Immature natural killer cell (primary cell): ENCODE results near the gene PADI2. TPM values are rescaled to one million over a fixed set of nuclear protein-coding genes. Genes with fewer than 3 reads are reported as not detected.
"Not testable (repeated sequence)": the region's sequence is repeated elsewhere in the genome, so short reads cannot be mapped to it uniquely, and the experiment has no call there.

Source experiments
- DNase-seq, 3 donors: peaks; one replicate each; pipeline ENCODE4 v3.0.0; 2022; ENCODE audit warnings: mixed read lengths in 1 of 3
- H3K27ac Mint-ChIP-seq, 6 donors: one replicate each; pipeline ENCODE4 v1.8.0; 2020; ENCODE audit warnings: mixed read lengths in 6 of 6, mild to moderate bottlenecking in 5 of 6, inconsistent platforms in 4 of 6, moderate library complexity in 3 of 6
- H3K27me3 Mint-ChIP-seq, 3 donors: one replicate each; pipeline ENCODE4 v1.8.0; 2020 to 2021; ENCODE audit warnings: low read depth in 3 of 3, mild to moderate bottlenecking in 3 of 3, mixed read lengths in 3 of 3, moderate library complexity in 3 of 3, inconsistent platforms in 1 of 3
- H3K36me3 Mint-ChIP-seq, 3 donors: one replicate each; pipeline ENCODE4 v1.8.0; 2020; ENCODE audit warnings: mixed read lengths in 3 of 3, inconsistent platforms in 2 of 3, mild to moderate bottlenecking in 2 of 3
- H3K4me1 Mint-ChIP-seq, 2 donors: one replicate each; pipeline ENCODE4 v1.8.0; 2020; ENCODE audit warnings: inconsistent platforms in 2 of 2, mild to moderate bottlenecking in 2 of 2, mixed read lengths in 2 of 2, moderate library complexity in 1 of 2
- H3K4me3 Mint-ChIP-seq, 5 donors: one replicate each; pipeline ENCODE4 v1.8.0; 2020; ENCODE audit warnings: mild to moderate bottlenecking in 5 of 5, mixed read lengths in 5 of 5, inconsistent platforms in 3 of 5, moderate library complexity in 3 of 5
- H3K9me3 Mint-ChIP-seq, 6 donors: one replicate each; pipeline ENCODE4 v1.8.0; 2020; ENCODE audit warnings: mild to moderate bottlenecking in 6 of 6, mixed read lengths in 6 of 6, inconsistent platforms in 4 of 6, moderate library complexity in 3 of 6
- polyA plus RNA-seq, 3 donors: library from polyadenylated mRNA; unstranded; fragments of 300-500 nt; fragmentation: Illumina TruSeq; gene quantifications; one replicate each; pipeline ENCODE4 v1.2.3, GENCODE V29; 2021

Gene PADI2
- polyA plus RNA-seq, 3 donors from 2014 or later: 0.15 to 1.6 (median 0.20) TPM

DNA sequence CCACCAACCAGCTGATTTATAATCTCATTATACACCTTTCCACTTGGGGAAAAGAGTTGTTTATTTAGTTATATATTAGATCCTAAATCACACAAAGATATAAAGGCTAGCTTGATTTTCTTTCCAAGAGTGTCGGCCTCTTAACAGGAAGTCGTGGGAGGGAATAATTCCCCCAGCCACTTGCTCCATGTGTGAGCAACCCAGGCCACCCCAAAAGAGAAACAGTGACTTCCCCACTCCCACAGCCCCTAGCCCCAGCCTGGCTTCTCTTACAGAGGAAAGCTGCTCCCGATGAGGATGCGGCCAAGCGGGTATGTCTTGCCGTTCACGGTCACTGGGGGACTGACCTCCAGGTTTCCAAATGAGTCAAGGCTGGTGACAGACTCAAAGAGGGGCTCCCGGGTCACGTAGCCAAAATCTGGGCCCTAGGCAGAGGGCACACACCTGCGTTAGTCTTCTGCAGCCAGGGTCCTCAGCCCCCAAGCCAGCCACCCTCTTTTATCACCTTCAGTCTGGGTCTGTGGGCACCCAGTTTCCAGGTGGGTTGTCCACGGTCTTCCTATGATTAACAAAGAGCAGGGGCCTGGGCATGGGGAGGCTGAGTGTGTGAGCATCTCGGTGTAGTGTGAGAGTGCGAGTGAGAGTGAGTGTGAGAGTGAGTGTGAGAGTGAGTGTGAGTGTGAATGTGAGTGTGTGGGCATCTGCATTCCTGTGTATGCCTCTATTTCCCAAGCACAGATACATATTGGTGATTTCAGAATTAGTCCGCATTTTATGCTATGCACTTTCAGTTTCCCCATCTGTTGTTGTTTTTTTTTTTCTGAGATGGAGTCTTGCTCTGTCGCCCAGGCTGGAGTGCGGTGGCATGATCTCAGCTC is 40.0 kb downstream of the PADI2 start:
- no peaks in the 10 kb centered on the region for H3K36me3 Mint-ChIP-seq

DNA sequence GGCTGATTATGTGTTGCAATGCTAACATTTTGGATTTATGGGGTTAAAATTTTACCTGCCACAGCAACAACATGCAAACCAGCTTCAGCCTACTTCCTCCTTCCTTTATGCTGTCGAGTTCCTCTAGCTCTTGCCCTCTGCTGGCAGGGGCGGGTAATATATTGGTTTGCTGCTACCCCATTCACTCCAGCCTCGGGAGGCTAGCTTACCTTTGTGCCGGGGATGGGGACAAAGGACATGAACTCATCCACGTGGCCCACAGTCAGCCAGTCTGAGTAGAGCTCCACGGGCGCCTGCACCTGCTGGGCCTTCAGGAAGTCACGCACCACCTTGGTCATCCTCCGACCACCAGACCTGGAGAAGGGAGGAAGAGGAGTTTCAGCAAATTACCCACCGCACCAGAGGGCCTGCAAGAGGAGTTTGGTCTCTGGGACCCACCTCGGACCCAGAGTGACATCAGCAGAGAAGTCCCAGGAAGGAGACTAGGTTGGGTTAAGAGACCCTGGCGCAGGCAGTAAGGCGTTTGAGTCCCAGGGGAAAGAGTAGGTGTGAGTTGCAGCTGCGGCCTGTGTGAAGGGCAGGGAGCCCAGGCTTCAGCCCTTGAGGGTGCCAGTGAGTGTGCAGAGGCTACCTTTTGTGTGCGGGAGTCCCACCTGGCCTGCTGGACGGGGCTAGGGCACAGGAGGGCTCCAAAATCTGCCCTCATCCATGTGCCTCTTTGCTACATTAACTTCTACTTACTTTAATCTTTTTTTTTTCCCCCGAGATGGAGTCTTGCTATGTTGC is 43.6 kb downstream of the PADI2 start:
- no peak overlapping the region for H3K27ac Mint-ChIP-seq
- peaks cover 1 to 10% (median 3%) of the 10 kb centered on the region in 3 donors for H3K27me3 Mint-ChIP-seq
- no peak for DNase-seq
- no peak overlapping the region for H3K4me3 Mint-ChIP-seq
- H3K4me1 Mint-ChIP-seq: no peaks in the 10 kb centered on the region
- no peaks in the 10 kb centered on the region for H3K36me3 Mint-ChIP-seq
- no peaks in the 10 kb centered on the region for H3K9me3 Mint-ChIP-seq

More for the DNA sequence above, 40.0 kb downstream of the PADI2 start:
- Mint-ChIP-seq H3K27me3 (peaks cover 1 to 5% (median 1%) of the 10 kb centered on the region in 3 donors), H3K4me3 (no peak overlapping the region), H3K4me1 (no peaks in the 10 kb centered on the region), H3K9me3 (no peaks in the 10 kb centered on the region), H3K27ac (no peak overlapping the region)
- no peak for DNase-seq

DNA sequence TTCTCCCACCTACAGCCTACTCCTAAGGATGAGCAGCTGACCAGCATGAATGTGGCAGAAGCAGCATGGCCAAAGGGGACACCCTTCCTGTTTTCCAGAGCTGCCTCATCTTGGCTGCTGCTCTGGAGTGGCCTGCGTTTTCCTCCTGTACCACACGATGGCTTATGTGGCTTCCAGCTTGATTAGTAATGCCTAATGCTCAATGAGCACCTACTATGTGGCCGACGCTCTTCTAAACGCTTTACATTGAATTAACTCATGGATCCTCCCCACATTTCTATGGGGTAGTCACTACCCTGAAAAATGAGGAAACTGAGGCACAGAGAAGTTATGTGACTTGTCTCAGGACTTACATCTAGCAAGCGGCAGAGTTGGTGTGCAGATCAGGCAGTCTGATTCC is 47.5 kb downstream of the PADI2 start:
- DNase-seq: no peak
- H3K4me3 Mint-ChIP-seq: no peak overlapping the region
- peaks cover 1 to 12% (median 2%) of the 10 kb centered on the region in 3 donors for H3K27me3 Mint-ChIP-seq
- no peaks in the 10 kb centered on the region for H3K4me1 Mint-ChIP-seq
- no peak overlapping the region for H3K27ac Mint-ChIP-seq
- no peaks in the 10 kb centered on the region for H3K9me3 Mint-ChIP-seq
- no peaks in the 10 kb centered on the region for H3K36me3 Mint-ChIP-seq

DNA sequence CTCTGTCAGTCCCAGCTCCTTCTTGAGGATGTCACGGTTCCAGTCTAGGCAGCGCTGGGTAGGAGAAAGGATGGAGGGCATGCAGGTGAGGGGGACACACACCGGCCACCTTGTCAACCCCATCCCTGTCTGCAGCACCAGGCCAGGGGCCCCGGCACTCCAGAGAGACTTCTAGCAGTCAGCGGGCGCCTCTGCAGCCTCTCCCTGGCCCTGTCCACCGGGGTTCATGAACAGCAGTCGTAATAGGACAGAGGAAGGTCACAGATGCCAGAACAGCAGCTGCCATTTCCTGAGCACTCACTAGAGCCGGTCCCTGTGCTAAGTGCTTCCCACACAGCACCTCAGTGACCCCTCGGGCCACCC is 49.1 kb downstream of the PADI2 start:
- H3K27me3 Mint-ChIP-seq: peaks cover 0 to 10% (median 2%) of the 10 kb centered on the region in 3 donors
- no peaks in the 10 kb centered on the region for H3K9me3 Mint-ChIP-seq
- no peak overlapping the region for H3K4me3 Mint-ChIP-seq
- H3K27ac Mint-ChIP-seq: no peak overlapping the region
- H3K4me1 Mint-ChIP-seq: no peaks in the 10 kb centered on the region
- DNase-seq: no peak
- H3K36me3 Mint-ChIP-seq: no peaks in the 10 kb centered on the region

DNA sequence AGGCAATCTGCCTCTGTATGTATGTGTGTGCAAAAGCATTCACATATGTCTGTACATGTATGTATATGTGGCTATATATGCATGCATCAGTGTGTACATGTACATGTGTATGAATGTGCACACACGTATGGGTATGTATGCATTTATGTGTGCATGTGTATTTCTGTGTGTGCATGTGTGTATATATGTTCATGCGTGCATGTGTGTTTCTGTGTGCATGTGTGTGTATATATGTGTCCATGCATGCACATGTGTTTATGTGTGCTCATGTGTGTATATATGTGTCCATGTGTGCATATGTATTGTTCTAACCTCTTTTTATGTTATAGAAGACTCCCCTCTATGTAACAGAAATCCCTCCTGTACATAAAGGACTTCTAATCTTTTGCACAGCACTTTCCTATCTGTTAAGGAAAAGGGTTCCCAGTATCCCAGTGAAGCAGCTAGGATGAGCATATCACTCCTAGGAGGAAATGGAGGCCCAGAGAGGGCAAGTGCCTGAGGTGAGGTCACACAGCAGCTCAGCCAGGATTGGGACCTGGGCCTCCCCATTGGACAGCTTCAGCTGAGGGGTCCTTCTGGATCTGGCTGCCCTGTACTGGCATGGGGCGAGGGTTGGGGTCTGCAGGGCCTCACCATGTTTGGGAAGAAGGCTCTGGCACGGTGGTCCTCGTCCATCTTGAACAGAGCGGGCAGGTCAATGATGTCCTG is 49.6 kb downstream of the PADI2 start:
- Mint-ChIP-seq H3K36me3 (no peaks in the 10 kb centered on the region), H3K9me3 (no peaks in the 10 kb centered on the region), H3K4me1 (no peaks in the 10 kb centered on the region), H3K4me3 (no peak overlapping the region), H3K27me3 (peaks cover 2 to 13% (median 3%) of the 10 kb centered on the region in 3 donors), H3K27ac (no peak overlapping the region)
- DNase-seq: no peak

DNA sequence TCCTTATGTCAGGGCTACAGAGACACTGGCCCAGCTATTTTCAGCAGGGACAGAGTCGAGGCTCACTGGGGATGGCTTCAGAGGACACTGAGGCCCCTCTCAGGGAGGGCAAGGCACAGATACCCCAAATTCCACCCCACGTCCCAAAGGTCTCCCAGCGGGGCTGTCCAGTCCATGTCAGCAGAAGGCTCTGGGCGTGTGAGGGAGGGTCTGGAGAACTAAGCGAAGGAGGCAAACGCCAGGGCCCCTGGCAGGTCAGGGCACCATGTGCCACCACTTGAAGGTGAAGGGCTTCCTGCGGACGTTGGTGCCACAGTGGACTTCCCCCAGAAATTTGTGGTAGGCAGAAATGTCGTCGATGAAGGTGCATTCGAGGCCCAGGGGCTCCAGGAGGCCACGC is 50.5 kb downstream of the PADI2 start:
- no peak overlapping the region for H3K4me3 Mint-ChIP-seq
- H3K4me1 Mint-ChIP-seq: no peaks in the 10 kb centered on the region
- no peaks in the 10 kb centered on the region for H3K9me3 Mint-ChIP-seq
- no peaks in the 10 kb centered on the region for H3K36me3 Mint-ChIP-seq
- H3K27me3 Mint-ChIP-seq: peaks cover 2 to 12% (median 3%) of the 10 kb centered on the region in 3 donors
- H3K27ac Mint-ChIP-seq: no peak overlapping the region
- DNase-seq: no peak

DNA sequence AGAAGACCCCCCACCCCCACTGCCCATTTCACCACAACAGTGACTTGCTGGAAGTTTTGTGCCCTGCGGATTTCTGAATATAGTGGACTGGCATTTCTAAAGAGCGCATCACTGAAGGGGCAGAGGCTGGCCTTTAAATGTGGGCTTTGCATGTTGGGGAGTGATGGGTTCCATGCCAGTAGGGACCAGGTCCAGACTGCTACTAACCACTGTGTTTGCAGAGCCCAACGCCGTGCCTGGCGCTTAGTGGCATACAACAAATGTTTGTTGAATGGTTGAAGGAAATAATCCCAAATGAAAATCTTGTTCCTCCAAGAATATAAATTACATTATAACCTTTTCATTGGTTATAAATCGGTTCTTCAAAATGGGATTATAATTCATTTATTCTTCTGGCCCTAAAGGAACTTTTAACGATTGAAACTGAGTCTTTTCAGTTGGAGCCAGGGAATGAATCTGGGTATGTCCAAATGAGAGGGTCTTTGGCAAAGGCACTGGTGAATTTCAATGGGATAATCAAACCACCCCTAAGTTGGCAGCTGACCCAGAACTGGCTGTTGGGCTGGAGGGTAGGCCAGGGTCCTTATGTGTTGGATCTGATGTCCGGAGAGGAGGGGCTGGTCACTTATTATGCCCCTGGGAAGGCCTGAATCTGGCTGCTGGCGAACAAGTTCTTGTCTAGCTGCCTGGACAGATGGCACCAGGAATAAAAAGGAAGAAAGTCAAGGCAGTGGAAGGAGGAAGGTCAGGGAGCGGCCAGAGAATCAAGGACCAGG is 51.6 kb downstream of the PADI2 start:
- H3K4me1 Mint-ChIP-seq: no peaks in the 10 kb centered on the region
- no peaks in the 10 kb centered on the region for H3K36me3 Mint-ChIP-seq
- no peaks in the 10 kb centered on the region for H3K9me3 Mint-ChIP-seq
- DNase-seq: no peak
- H3K27me3 Mint-ChIP-seq: peaks cover 2 to 11% (median 3%) of the 10 kb centered on the region in 3 donors
- H3K27ac Mint-ChIP-seq: no peak overlapping the region
- H3K4me3 Mint-ChIP-seq: no peak overlapping the region

DNA sequence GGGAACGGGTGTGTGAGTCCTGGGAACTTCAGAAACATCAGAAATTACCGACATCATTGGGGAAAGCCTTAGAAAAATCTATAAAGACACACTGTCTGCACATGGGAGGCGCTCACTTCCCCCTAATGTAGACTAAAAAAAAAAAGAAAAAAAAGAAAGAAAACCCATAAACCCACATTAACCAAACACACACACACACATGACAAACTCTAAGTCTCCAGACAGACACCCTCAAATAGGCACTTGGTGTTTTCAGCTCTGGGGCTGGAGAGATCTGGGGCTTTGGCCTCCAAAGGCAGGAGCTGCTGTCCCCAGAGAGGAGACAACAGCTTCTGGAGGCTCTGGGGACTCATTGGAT is 52.2 kb downstream of the PADI2 start:
- Mint-ChIP-seq H3K4me1 (no peaks in the 10 kb centered on the region), H3K27ac (no peak overlapping the region), H3K27me3 (peaks cover 3 to 5% (median 4%) of the 10 kb centered on the region in 3 donors)

DNA sequence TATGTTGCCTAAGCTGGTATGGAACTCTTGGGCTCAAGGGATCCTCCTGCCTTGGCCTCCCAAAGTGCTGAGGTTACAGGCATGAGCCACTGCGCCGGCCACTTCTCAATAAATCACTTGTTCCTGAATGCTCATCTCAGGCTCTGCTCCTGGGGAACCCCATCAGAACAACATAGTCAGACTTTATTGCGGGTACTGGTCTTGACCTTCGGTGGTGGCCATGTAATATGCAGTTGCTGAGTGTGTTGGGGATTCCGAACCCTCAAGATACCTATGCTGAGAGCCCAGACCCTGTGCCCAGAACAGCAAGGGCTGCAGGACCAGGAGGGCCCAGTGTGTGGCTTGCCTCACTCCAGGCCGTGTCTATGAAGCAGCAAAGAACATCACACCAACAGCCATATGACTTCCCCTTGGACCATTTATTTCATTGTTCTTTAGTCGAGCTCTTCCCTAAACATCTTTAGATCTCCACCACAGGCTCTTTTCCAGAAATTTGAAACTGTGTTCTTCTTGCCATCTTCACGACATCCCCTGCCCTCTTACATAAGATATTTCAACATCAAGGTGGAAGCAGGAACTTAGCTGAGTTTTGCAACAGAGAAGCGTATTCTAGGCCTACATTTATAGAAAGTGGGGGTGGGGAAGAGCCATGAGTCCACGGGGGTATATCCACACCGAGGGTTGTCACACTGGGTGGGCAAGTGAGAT is 52.7 kb downstream of the PADI2 start:
- Mint-ChIP-seq H3K27me3 (peaks cover 2 to 10% (median 3%) of the 10 kb centered on the region in 3 donors), H3K4me3 (no peak overlapping the region), H3K4me1 (no peaks in the 10 kb centered on the region), H3K9me3 (no peaks in the 10 kb centered on the region), H3K27ac (no peak overlapping the region), H3K36me3 (no peaks in the 10 kb centered on the region)
- no peak for DNase-seq

More for the DNA sequence above, 52.2 kb downstream of the PADI2 start:
- no peaks in the 10 kb centered on the region for H3K36me3 Mint-ChIP-seq
- no peaks in the 10 kb centered on the region for H3K9me3 Mint-ChIP-seq
- H3K4me3 Mint-ChIP-seq: no peak overlapping the region
- DNase-seq: no peak

DNA sequence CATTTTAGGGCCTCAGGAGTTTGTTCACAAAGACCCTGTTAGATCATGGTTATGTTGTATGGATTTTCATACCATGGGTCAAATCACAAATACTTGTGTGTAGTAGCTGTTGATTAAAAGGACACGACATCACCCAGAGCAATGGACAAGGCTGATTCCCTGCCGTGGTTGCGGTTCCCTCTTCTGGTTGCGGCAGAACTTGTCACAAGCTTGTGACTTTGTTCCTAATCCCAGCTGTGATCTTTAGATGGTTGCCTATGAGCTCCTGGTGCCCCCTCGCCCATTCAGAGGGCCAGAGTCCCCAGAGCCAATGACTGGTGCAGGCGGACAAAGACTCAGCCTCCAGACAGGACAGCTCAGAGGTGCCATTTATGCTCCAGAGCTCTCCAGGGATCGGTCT is 53.6 kb downstream of the PADI2 start:
- no peak for DNase-seq
- H3K36me3 Mint-ChIP-seq: no peaks in the 10 kb centered on the region
- H3K4me1 Mint-ChIP-seq: no peaks in the 10 kb centered on the region
- peaks cover 2 to 11% (median 3%) of the 10 kb centered on the region in 3 donors for H3K27me3 Mint-ChIP-seq
- no peak overlapping the region for H3K27ac Mint-ChIP-seq
- no peaks in the 10 kb centered on the region for H3K9me3 Mint-ChIP-seq
- H3K4me3 Mint-ChIP-seq: no peak overlapping the region

DNA sequence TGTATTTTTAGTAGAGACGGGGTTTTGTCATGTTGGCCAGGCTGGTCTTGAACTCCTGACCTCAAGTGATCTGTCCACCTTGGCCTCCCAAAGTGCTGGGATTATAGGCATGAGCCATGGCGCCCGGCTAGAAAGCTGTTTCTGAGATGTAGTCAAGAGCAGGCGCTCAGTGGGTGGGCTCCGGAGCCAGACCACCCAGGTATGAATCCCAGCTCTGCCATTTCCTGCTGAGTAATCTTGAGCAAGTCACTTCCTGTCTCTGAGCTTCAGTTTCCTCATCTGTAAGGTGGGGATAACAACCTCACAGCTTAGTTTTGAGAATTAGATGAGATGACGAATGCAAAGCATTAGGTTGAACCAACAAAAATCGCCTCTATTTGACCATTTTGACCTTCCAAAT is 56.5 kb downstream of the PADI2 start:
- H3K36me3 Mint-ChIP-seq, H3K4me3 Mint-ChIP-seq, H3K9me3 Mint-ChIP-seq, H3K4me1 Mint-ChIP-seq, DNase-seq, H3K27ac Mint-ChIP-seq: not testable (repeated sequence)
- H3K27me3 Mint-ChIP-seq: peaks cover 4 to 15% (median 7%) of the 10 kb centered on the region in 3 donors

DNA sequence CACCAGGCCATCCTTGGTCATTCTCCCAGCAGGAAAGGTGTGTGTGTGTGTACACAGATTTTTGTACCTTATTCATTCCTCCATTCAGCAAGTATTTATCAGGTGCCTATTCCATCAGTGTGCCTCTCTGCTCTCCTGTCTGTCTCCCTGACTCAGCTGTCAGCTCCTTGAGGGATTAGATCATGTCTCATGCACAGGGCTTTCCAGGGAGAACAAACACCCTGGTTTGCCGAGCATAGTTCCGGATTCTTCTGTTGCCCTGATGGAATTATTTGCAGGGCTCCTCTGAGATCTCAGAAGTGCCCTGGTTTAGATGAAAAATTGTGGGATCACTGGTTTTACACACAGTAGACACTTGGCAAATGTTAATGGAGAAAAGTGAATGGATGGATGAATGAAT is 57.4 kb downstream of the PADI2 start:
- no peak for DNase-seq
- H3K36me3 Mint-ChIP-seq: no peaks in the 10 kb centered on the region
- no peaks in the 10 kb centered on the region for H3K4me1 Mint-ChIP-seq
- H3K27ac Mint-ChIP-seq: no peak overlapping the region
- peaks cover 4 to 15% (median 8%) of the 10 kb centered on the region in 3 donors for H3K27me3 Mint-ChIP-seq
- no peak overlapping the region for H3K4me3 Mint-ChIP-seq
- no peaks in the 10 kb centered on the region for H3K9me3 Mint-ChIP-seq

DNA sequence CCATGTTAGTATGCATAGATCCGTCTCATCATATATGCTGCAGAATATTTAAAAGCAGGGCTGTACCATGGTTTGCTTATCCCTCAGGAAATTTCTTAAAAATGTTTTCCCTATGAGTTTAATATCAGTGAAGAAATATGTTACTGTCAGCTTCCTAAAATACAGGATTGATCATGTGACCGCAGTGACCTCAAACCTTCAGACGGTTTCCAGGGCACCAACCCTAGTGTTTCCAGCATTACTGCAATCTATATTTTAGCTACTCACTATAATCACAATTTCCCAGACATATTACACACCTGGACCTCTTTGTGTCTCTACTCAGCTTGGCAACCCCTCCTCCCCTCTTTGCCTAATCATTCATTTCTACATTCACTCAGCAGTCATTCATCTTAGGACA is 57.8 kb downstream of the PADI2 start:
- peaks cover 4 to 15% (median 8%) of the 10 kb centered on the region in 3 donors for H3K27me3 Mint-ChIP-seq
- no peak overlapping the region for H3K27ac Mint-ChIP-seq
- DNase-seq: no peak
- no peaks in the 10 kb centered on the region for H3K36me3 Mint-ChIP-seq
- H3K9me3 Mint-ChIP-seq: no peaks in the 10 kb centered on the region
- no peaks in the 10 kb centered on the region for H3K4me1 Mint-ChIP-seq
- no peak overlapping the region for H3K4me3 Mint-ChIP-seq
